K562 (cell line): ENCODE data around the gene TMEM107. TPM values are rescaled to one million over a fixed set of nuclear protein-coding genes. Genes with fewer than 3 reads are reported as not detected.

Experiments
- ATF1 ChIP-seq, 2 experiments: fragments of 450-650 bp in 1 of 2; IDR thresholded peaks; 2 replicates each; pipeline ENCODE4 v1.6.1; 2016; ENCODE audit warnings: missing compliant biosample characterization in 1 of 2, missing genetic modification characterization in 1 of 2
- CTBP1 ChIP-seq: fragments of 450-650 bp; IDR thresholded peaks from 2 replicates; pipeline ENCODE4 v1.6.1; 2016; ENCODE audit warnings: borderline replicate concordance
- ETV6 ChIP-seq, 3 experiments: fragments of 150-350 bp in 1 of 3; sonication (generic) in 1 of 3; formaldehyde crosslinking in 1 of 3; IDR thresholded peaks; 2 replicates each; pipeline versions ENCODE4 v1.6.1 to v1.8.0; 2014 to 2022; ENCODE audit warnings: borderline replicate concordance in 2 of 3, low read depth in 2 of 3, antibody characterized with exemption in 1 of 3, low read length in 1 of 3, mild to moderate bottlenecking in 1 of 3, missing genetic modification reagents in 1 of 3
- FOXA3 ChIP-seq, 2 experiments: fragments of 450-650 bp in 1 of 2; sonication (generic) in 1 of 2; formaldehyde crosslinking; IDR thresholded peaks in 1 of 2; conservative IDR thresholded peaks in 1 of 2; 2 replicates each; pipeline versions ENCODE4 v1.4.0 to v1.8.0; 2020 to 2022; ENCODE audit warnings: mild to moderate bottlenecking in 2 of 2, missing genetic modification reagents in 1 of 2
- GABPB2 ChIP-seq: fragments of 250-450 bp; sonication (Bioruptor Pico); conservative IDR thresholded peaks from 2 replicates; pipeline ENCODE4 v1.5.1; 2021; ENCODE audit warnings: mild to moderate bottlenecking
- HDAC2 ChIP-seq: fragments of 450-650 bp; IDR thresholded peaks from 2 replicates; pipeline ENCODE4 v1.6.1; 2016; ENCODE audit warnings: mild to moderate bottlenecking
- KHSRP ChIP-seq: fragments of 450-650 bp; IDR thresholded peaks from 2 replicates; pipeline ENCODE4 v1.6.1; 2017
- RB1 ChIP-seq: fragments of 450-650 bp; IDR thresholded peaks from 2 replicates; pipeline ENCODE4 v1.6.1; 2017; ENCODE audit warnings: low read depth, mild to moderate bottlenecking
- SAFB2 ChIP-seq: fragments of 200-400 bp; formaldehyde crosslinking; IDR thresholded peaks from 2 replicates; pipeline ENCODE4 v1.6.1; 2018; ENCODE audit warnings: borderline replicate concordance, low read length, low read depth, moderate library complexity; ENCODE audit not compliant: severe bottlenecking
- SREBF1 ChIP-seq: fragments of 150-350 bp; IDR thresholded peaks from 2 replicates; pipeline ENCODE4 v1.6.1; 2014; ENCODE audit warnings: antibody characterized with exemption, low read depth, low read length, borderline replicate concordance
- TAF9B ChIP-seq: fragments of 450-650 bp; IDR thresholded peaks from 2 replicates; pipeline ENCODE4 v1.6.1; 2018; ENCODE audit warnings: mild to moderate bottlenecking; ENCODE audit not compliant: partially characterized antibody
- THRAP3 ChIP-seq: fragments of 450-650 bp; IDR thresholded peaks from 2 replicates; pipeline ENCODE4 v1.6.1; 2016; ENCODE audit warnings: mild to moderate bottlenecking, inconsistent platforms, borderline replicate concordance
- ZBTB40 ChIP-seq, 2 experiments: fragments of 450-650 bp in 1 of 2; sonication (generic) in 1 of 2; formaldehyde crosslinking in 1 of 2; IDR thresholded peaks; 2 replicates each; pipeline versions ENCODE4 v1.7.1 to v1.9.0; 2016 to 2022; ENCODE audit warnings: inconsistent platforms in 1 of 2, mild to moderate bottlenecking in 1 of 2, missing genetic modification reagents in 1 of 2
- ZNF282 ChIP-seq: sonication (generic); formaldehyde crosslinking; IDR thresholded peaks from 2 replicates; pipeline ENCODE4 v1.8.1; 2023; ENCODE audit warnings: missing genetic modification reagents
- polyA plus RNA-seq, 8 experiments: library from polyadenylated mRNA; depleted of rRNA in 4 of 8; stranded (reverse) in 5 of 8; unstranded in 3 of 8; fragments of >200 nt; fragmentation: Nextera tagmentation in 2 of 8; fragmentation: Illumina TruSeq in 1 of 8; extraction: Ambion mirVana in 2 of 8; extraction: Trizol in 1 of 8; gene quantifications; 2 replicates each; pipeline versions ENCODE4 v1.2.1 to v1.2.3, GENCODE V29; 2011 to 2014; ENCODE audit warnings: inconsistent platforms in 1 of 8, missing spikeins in 1 of 8
- total RNA-seq, 7 experiments: library from RNA; depleted of rRNA in 6 of 7; stranded (reverse); fragments of >200 nt in 6 of 7; fragmentation: Illumina TruSeq in 2 of 7; extraction: Trizol in 2 of 7; gene quantifications; 2 replicates each; pipeline versions ENCODE4 v1.2.1 to v1.2.3, GENCODE V29; 2011 to 2021; ENCODE audit warnings: low replicate concordance in 1 of 7
- TF ChIP-seq, protein P1 (sequence below): fragments of 450-650 bp; formaldehyde crosslinking; IDR thresholded peaks from 2 replicates; pipeline ENCODE4 v1.4.0; 2020; ENCODE audit warnings: mild to moderate bottlenecking, moderate library complexity

TMEM107 gene
- total and polyA plus RNA-seq, 9 of the 15 experiments (the other 6 are each of a cell fraction or from before 2014, with no cell fraction given): 7.1 to 26.2 (median 16.9) TPM

- no peak for TF ChIP-seq ATF1 (CRISPR knock-in tag; IDR thresholded peaks at IDR 0.05)
- TF ChIP-seq ATF1 (tag; IDR thresholded peaks at IDR 0.05): 0 out of 2 replicates have a peak, but pooled peaks have one; percentile 15
- TF ChIP-seq GABPB2 (CRISPR knock-in tag): no peak
- TF ChIP-seq THRAP3: no peak
- TF ChIP-seq RB1: no peak
- no peak for TF ChIP-seq FOXA3 (CRISPR knock-in tag; conservative IDR thresholded peaks at IDR 0.05 in 1 of 2, IDR thresholded peaks at IDR 0.05 in 1 of 2)
- no peak for TF ChIP-seq KHSRP
- TF ChIP-seq SAFB2: no peak
- TF ChIP-seq ETV6 (IDR thresholded peaks at IDR 0.05; ENCODE audit: borderline replicate concordance in 1 of 2, low read depth in 2 of 2, low read length in 1 of 2): no peak
- no peak for TF ChIP-seq ETV6 (CRISPR knock-in tag; IDR thresholded peaks at IDR 0.05; ENCODE audit: borderline replicate concordance)
- TF ChIP-seq HDAC2: no peak
- TF ChIP-seq ZBTB40 (IDR thresholded peaks at IDR 0.05): peak; percentile 84
- TF ChIP-seq ZBTB40 (CRISPR knock-in tag; IDR thresholded peaks at IDR 0.05): no peak
- no peak; the same call in 1 of the 2 replicates for TF ChIP-seq CTBP1
- TF ChIP-seq TAF9B: no peak
- TF ChIP-seq SREBF1: no peak
- TF ChIP-seq, protein P1, sequence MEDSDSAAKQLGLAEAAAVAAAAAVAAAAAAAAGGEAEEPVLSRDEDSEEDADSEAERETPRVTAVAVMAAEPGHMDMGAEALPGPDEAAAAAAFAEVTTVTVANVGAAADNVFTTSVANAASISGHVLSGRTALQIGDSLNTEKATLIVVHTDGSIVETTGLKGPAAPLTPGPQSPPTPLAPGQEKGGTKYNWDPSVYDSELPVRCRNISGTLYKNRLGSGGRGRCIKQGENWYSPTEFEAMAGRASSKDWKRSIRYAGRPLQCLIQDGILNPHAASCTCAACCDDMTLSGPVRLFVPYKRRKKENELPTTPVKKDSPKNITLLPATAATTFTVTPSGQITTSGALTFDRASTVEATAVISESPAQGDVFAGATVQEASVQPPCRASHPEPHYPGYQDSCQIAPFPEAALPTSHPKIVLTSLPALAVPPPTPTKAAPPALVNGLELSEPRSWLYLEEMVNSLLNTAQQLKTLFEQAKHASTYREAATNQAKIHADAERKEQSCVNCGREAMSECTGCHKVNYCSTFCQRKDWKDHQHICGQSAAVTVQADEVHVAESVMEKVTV (CRISPR knock-in tag): no peak
- TF ChIP-seq ZNF282 (CRISPR knock-in tag): no peak
Measured at GRCh38 chr17:8125154-8125946, 50.8 kb downstream of the TMEM107 start (continued).
